T-cell (primary cell): Measurements from ENCODE around the gene MYT1. TPM values are rescaled to one million over a fixed set of nuclear protein-coding genes. Genes with fewer than 3 reads are reported as not detected.

Source experiments
- ATAC-seq, 4 experiments: fragments of 200-7000 bp in 3 of 4; fragments of 150-1000 bp in 1 of 4; cut with Tn5 transposase; replicated peaks in 1 of 4; 1 replicate in 3 of 4; 2 replicates in 1 of 4; pipeline ENCODE4 v1.10.0; 2021; ENCODE audit warnings: moderate library complexity in 3 of 4, mild to moderate bottlenecking in 2 of 4, moderate number of reproducible peaks in 1 of 4
- CTCF ChIA-PET, 2 donors: fragments of 300-600 bp; sonication (Branson Sonifier 250); formaldehyde crosslinking; loops; one replicate each; lab custom pipeline; 2022; ENCODE audit warnings: antibody characterized with exemption in 2 of 2; lab: Charles Lee
- POLR2A ChIA-PET, 2 donors: fragments of 300-600 bp; sonication (Branson Sonifier 250); formaldehyde crosslinking; loops; one replicate each; lab custom pipeline; 2022; ENCODE audit warnings: antibody characterized with exemption in 2 of 2; lab: Charles Lee
- DNase-seq, 35 experiments: peaks; one replicate each; pipeline versions ENCODE4 v3.0.0 to v3.0.0-alpha.2; 2013 to 2023
- H3K27ac ChIP-seq: one replicate; pipeline ENCODE4 v1.5.1; 2013; ENCODE audit warnings: low read length
- H3K27me3 ChIP-seq, 2 experiments: replicated peaks in 1 of 2; 1 replicate in 1 of 2; 2 replicates in 1 of 2; pipeline versions ENCODE4 v1.6.1 to v1.7.0; 2013; ENCODE audit warnings: low read length in 1 of 2, mixed read lengths in 1 of 2; ENCODE audit not compliant: control insufficient read depth in 2 of 2, insufficient read depth in 2 of 2; ENCODE audit errors: extremely low read depth in 1 of 2
- H3K36me3 ChIP-seq, 2 donors: 1 replicate in 1 of 2; 2 replicates in 1 of 2; pipeline versions ENCODE4 v1.6.1 to v1.7.0; 2013; ENCODE audit warnings: low read length in 1 of 2; ENCODE audit not compliant: control insufficient read depth in 2 of 2, insufficient read depth in 1 of 2; ENCODE audit errors: extremely low read depth in 1 of 2
- H3K4me1 ChIP-seq, 2 experiments: 1 replicate in 1 of 2; 2 replicates in 1 of 2; pipeline versions ENCODE4 v1.6.1 to v1.7.0; 2013; ENCODE audit warnings: low read length in 2 of 2, mixed read lengths in 1 of 2; ENCODE audit not compliant: insufficient read depth in 2 of 2, control insufficient read depth in 1 of 2; ENCODE audit errors: extremely low read depth in 1 of 2
- H3K4me3 ChIP-seq, 2 donors: 1 replicate in 1 of 2; 2 replicates in 1 of 2; pipeline versions ENCODE4 v1.5.1 to v1.7.0; 2013; ENCODE audit warnings: mild to moderate bottlenecking in 2 of 2, low read length in 1 of 2, moderate library complexity in 1 of 2; ENCODE audit not compliant: control insufficient read depth in 1 of 2; ENCODE audit errors: extremely low read depth in 1 of 2
- H3K9me3 ChIP-seq: 2 replicates; pipeline ENCODE4 v1.7.0; 2013
- H3K27ac Mint-ChIP-seq, 2 donors: one replicate each; pipeline ENCODE4 v1.8.0; 2020 to 2021; ENCODE audit warnings: mild to moderate bottlenecking in 2 of 2, mixed read lengths in 2 of 2
- H3K27me3 Mint-ChIP-seq, 2 donors: one replicate each; pipeline ENCODE4 v1.8.0; 2021 to 2022; ENCODE audit warnings: mixed read lengths in 2 of 2
- H3K36me3 Mint-ChIP-seq: one replicate; pipeline ENCODE4 v1.8.0; 2021; ENCODE audit warnings: mixed read lengths
- H3K4me1 Mint-ChIP-seq, 3 donors: one replicate each; pipeline ENCODE4 v1.8.0; 2020 to 2022; ENCODE audit warnings: mixed read lengths in 3 of 3, mild to moderate bottlenecking in 1 of 3
- H3K4me3 Mint-ChIP-seq, 3 donors: one replicate each; pipeline ENCODE4 v1.8.0; 2020 to 2022; ENCODE audit warnings: mild to moderate bottlenecking in 3 of 3, mixed read lengths in 3 of 3, moderate library complexity in 3 of 3
- H3K9me3 Mint-ChIP-seq, 3 donors: one replicate each; pipeline ENCODE4 v1.8.0; 2020 to 2022; ENCODE audit warnings: mixed read lengths in 3 of 3
- WGBS: methylation state at CpG from one replicate; pipeline ENCODE4 v1.1.5; 2013; ENCODE audit warnings: missing lambda C conversion rate; ENCODE audit not compliant: insufficient coverage; 5-methylcytosine and 5-hydroxymethylcytosine counted together
- total RNA-seq, 35 experiments: library from RNA in 6 of 35; stranded (reverse) in 6 of 35; fragments of 120-200 nt in 1 of 35; gene quantifications; one replicate each; pipeline versions ENCODE4 v1.2.1 to v1.2.4 and lab custom pipeline; 2013 to 2026

Gene MYT1
- total RNA-seq, 5 donors from 2014 or later (not counting 1 experiment from before 2014, with no cell fraction given): 0.06 TPM; not detected in 4

GRCh38 chr20:64160526-64161355 is 3.5 kb upstream of the MYT1 start:
- Mint-ChIP-seq H3K9me3 (no peaks in the 10 kb centered on the region), H3K4me3 (no peak overlapping the region), H3K4me1 (peaks cover 0 to 3% (median 0%) of the 10 kb centered on the region in 3 donors), H3K27me3 (peaks cover 48 to 66% of the 10 kb centered on the region in 2 donors), H3K27ac (no peak overlapping the region), H3K36me3 (no peaks in the 10 kb centered on the region)
- H3K4me3 ChIP-seq: no peak overlapping the region
- DNase-seq (no peak), ATAC-seq (no peak)
- no peaks in the 10 kb centered on the region for H3K9me3 ChIP-seq
- no peaks in the 10 kb centered on the region for H3K36me3 ChIP-seq
- CTCF ChIA-PET: no interaction called here
- WGBS: 77% methylated on average over 15 of the region's 32 CpGs
- peaks cover 0 to 78% of the 10 kb centered on the region in 2 experiments for H3K27me3 ChIP-seq
- H3K27ac ChIP-seq: no peak overlapping the region
- peaks cover 0 to 5% of the 10 kb centered on the region in 2 experiments for H3K4me1 ChIP-seq
- POLR2A ChIA-PET: no interaction called here

- ChIA-PET POLR2A (no interaction called here), CTCF (no interaction called here)
- WGBS: 27% methylated on average over 24 of the region's 33 CpGs
- Mint-ChIP-seq H3K4me1 (peaks cover 0 to 3% (median 0%) of the 10 kb centered on the region in 3 donors), H3K36me3 (no peaks in the 10 kb centered on the region), H3K9me3 (no peaks in the 10 kb centered on the region), H3K27me3 (peaks cover 48 to 72% of the 10 kb centered on the region in 2 donors), H3K27ac (no peak overlapping the region), H3K4me3 (no peak overlapping the region)
- Histone ChIP-seq H3K4me3 (no peak overlapping the region), H3K4me1 (peaks cover 0 to 5% of the 10 kb centered on the region in 2 experiments), H3K36me3 (no peaks in the 10 kb centered on the region), H3K27ac (no peak overlapping the region), H3K27me3 (peaks cover 0 to 80% of the 10 kb centered on the region in 2 experiments), H3K9me3 (no peaks in the 10 kb centered on the region)
- DNase-seq: peak in 15 of 35 experiments; percentile 3 to 47 (median 16)
- ATAC-seq: peak in 2 of 4 experiments; percentile 62 to 69
These were observed 2.7 kb upstream of the MYT1 start for GRCh38 chr20:64161356-64162238.

- H3K4me3 ChIP-seq: no peak overlapping the region
- H3K4me1 ChIP-seq: peaks cover 0 to 5% of the 10 kb centered on the region in 2 experiments
- ATAC-seq (no peak), DNase-seq (no peak)
- Mint-ChIP-seq H3K4me3 (no peak overlapping the region), H3K36me3 (no peaks in the 10 kb centered on the region), H3K27ac (no peak overlapping the region), H3K27me3 (peaks cover 53 to 80% of the 10 kb centered on the region in 2 donors), H3K9me3 (no peaks in the 10 kb centered on the region), H3K4me1 (peaks cover 0 to 3% (median 0%) of the 10 kb centered on the region in 3 donors)
- no peak overlapping the region for H3K27ac ChIP-seq
- POLR2A ChIA-PET: no interaction called here
- H3K36me3 ChIP-seq: no peaks in the 10 kb centered on the region
- peaks cover 0 to 80% of the 10 kb centered on the region in 2 experiments for H3K27me3 ChIP-seq
- CTCF ChIA-PET: no interaction called here
- H3K9me3 ChIP-seq: no peaks in the 10 kb centered on the region
- 53% methylated on average over 16 of the region's 23 CpGs for WGBS
These were observed 1.9 kb upstream of the MYT1 start for GRCh38 chr20:64162239-64162910.

GRCh38 chr20:64163776-64164122 is 503 bp upstream of the MYT1 start:
- H3K27ac Mint-ChIP-seq: no peak overlapping the region

GRCh38 chr20:64165866-64166600 is 1.8 kb downstream of the MYT1 start:
- Mint-ChIP-seq H3K4me3 (no peak overlapping the region), H3K27me3 (peaks cover 59 to 86% of the 10 kb centered on the region in 2 donors), H3K9me3 (no peaks in the 10 kb centered on the region), H3K36me3 (no peaks in the 10 kb centered on the region), H3K4me1 (peaks cover 0 to 3% (median 0%) of the 10 kb centered on the region in 3 donors), H3K27ac (no peak overlapping the region)
- no peak for DNase-seq
- Histone ChIP-seq H3K36me3 (no peaks in the 10 kb centered on the region), H3K27ac (no peak overlapping the region), H3K4me3 (no peak overlapping the region), H3K27me3 (peaks cover 0 to 77% of the 10 kb centered on the region in 2 experiments), H3K9me3 (no peaks in the 10 kb centered on the region), H3K4me1 (peaks cover 0 to 5% of the 10 kb centered on the region in 2 experiments)
- WGBS: 68% methylated on average over 10 of the region's 14 CpGs
- CTCF ChIA-PET: no interaction called here
- POLR2A ChIA-PET: no interaction called here
- no peak for ATAC-seq

More at GRCh38 chr20:64163776-64164122, 503 bp upstream of the MYT1 start:
- H3K27me3 ChIP-seq: peaks cover 0 to 88% of the 10 kb centered on the region in 2 experiments
- no peaks in the 10 kb centered on the region for H3K36me3 ChIP-seq
- H3K4me3 ChIP-seq: no peak overlapping the region
- ATAC-seq: no peak
- Mint-ChIP-seq H3K4me3 (no peak overlapping the region), H3K36me3 (no peaks in the 10 kb centered on the region), H3K4me1 (peaks cover 0 to 3% (median 0%) of the 10 kb centered on the region in 3 donors), H3K27me3 (peaks cover 57 to 93% of the 10 kb centered on the region in 2 donors), H3K9me3 (no peaks in the 10 kb centered on the region)
- no CpG with 5 or more reads among the region's 5 CpGs for WGBS
- no peak overlapping the region for H3K27ac ChIP-seq
- CTCF ChIA-PET: no interaction called here
- H3K9me3 ChIP-seq: no peaks in the 10 kb centered on the region
- peaks cover 0 to 5% of the 10 kb centered on the region in 2 experiments for H3K4me1 ChIP-seq
- POLR2A ChIA-PET: no interaction called here
- no peak for DNase-seq
